NCI-H446 treated with DMSO at 0.1 percent for 48 hours (cell line): ENCODE results near the gene GZMH.
"Not testable (repeated sequence)": the region's sequence is repeated elsewhere in the genome, so short reads cannot be mapped to it uniquely, and the experiment has no call there.

Experiments used
- DNase-seq: peaks from one replicate; lab custom pipeline; 2025; lab: John Stamatoyannopoulos, UW

The GZMH gene

GRCh38 chr14:24595073-24595808, 14.2 kb downstream of the GZMH start:
- DNase-seq, result no peak

- DNase-seq, result not testable (repeated sequence)
Measured at GRCh38 chr14:24591004-24591403, 18.5 kb downstream of the GZMH start.

DNA sequence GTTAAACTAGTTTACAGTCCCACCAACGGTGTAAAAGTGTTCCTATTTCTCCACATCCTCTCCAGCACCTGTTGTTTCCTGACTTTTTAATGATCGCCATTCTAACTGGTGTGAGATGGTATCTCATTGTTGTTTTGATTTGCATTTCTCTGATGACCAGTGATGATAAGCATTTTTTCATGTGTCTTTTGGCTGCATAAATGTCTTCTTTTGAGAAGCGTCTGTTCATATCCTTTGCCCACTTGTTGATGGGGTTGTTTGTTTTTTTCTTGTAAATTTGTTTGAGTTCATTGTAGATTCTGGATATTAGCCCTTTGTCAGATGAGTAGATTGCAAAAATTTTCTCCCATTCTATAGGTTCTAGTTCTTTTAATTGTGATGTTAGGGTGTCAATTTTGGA, 25.1 kb downstream of the GZMH start:
- not testable (repeated sequence) for DNase-seq

GRCh38 chr14:24578558-24578957, 30.9 kb downstream of the GZMH start:
- no peak for DNase-seq

DNA sequence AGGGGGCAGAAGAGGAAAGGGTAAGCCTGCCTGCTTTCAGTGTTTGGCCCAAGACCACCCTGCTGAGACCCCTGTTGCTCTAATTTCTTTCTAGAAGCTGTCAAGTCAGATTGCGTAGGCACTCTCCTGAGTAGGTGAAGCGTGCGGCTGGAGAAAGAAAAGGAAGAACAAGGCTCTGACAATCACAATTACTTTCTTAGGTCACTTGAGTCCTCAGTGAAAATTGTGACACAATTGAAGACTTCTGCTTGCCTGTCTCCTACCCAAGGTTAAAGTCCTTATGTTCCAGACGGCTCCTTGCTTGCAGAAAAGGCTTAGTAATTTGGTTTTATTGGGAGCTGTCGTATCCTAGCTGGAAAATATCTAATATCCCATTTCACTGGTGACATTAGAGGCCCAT, 32.7 kb downstream of the GZMH start:
- no peak for DNase-seq

- DNase-seq, result no peak
Measured at GRCh38 chr14:24576182-24576581, 33.3 kb downstream of the GZMH start, which contains the start of gene CTSG. TSS of gene CTSG (minus strand) at chr14:24576250. CDS start at chr14:24576223, 27 bp downstream.

DNA sequence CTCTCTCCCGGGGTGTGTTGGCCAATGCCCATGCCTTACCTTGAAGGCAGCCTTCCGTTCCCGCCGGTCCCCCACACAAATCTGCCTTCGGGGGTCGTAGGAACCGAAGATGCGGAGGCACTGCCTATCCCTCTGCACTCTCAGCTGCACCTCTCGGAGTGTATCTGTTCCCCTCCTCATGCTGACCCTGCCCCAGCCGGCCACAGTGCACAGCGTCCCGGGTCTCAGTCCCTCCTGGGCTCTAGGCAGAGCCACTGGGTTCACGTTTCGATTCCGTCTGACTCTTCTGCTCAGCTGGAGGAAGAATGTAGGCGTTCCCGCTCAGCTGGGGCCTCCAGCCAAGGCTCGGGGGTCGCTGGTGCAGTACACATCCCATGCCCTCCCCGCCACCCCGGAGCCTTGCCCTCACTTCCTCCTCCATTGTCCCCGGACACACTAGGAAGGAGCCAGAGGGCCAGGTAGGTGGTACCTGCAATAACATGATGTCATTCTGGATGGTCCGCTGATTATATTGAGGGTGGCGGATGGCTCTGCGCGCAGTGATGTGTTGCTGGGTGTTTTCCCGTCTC, 35.2 kb downstream of the GZMH start:
- DNase-seq, result no peak

DNA sequence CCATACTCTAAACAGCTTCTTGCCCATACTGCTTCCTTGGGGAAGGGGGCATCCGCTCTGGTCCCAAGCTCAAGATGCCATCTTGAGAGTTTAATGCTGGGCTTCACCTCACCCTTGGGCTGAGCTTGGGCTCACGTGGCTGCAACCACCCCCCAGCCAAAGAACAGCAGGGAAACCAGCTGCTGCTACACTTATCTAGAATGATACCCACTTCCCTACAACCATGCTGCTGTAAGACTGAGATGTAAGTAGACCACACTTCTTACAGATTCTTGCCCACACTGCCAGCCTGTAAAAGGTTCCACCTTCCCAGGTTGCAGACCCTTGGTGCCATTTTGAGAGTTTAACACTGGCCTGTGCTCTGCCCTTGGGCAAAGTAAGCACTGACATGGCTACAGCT, 43.2 kb downstream of the GZMH start:
- DNase-seq, result no peak

- DNase-seq, result no peak
Measured at GRCh38 chr14:24565766-24566165, 43.7 kb downstream of the GZMH start.

GRCh38 chr14:24563505-24563904, 46.0 kb downstream of the GZMH start:
- no peak for DNase-seq

- DNase-seq, result no peak
Measured at GRCh38 chr14:24556756-24557155, 52.7 kb downstream of the GZMH start.
